ENCODE data around the gene SEPHS1. TPM values are rescaled to one million over a fixed set of nuclear protein-coding genes. Genes with fewer than 3 reads are reported as not detected.

Gene SEPHS1
- total and polyA plus RNA-seq, 2 donors (not counting 3 experiments of a cell fraction or from before 2014, with no cell fraction given): 40.6 to 55.4 TPM

GRCh38 chr10:13352519-13352918 is 4.4 kb upstream of the SEPHS1 start:
- Histone ChIP-seq H3K27me3 (ENCODE audit: control insufficient read depth in 2 of 2, insufficient read depth in 2 of 2, low read length in 2 of 2) (peaks cover 40 to 42% of the 10 kb centered on the region in 2 experiments), H3K4me3 (replicated peaks in 1 of 3; ENCODE audit: insufficient read depth in 1 of 3, low read depth in 1 of 3, low read length in 3 of 3) (no peak overlapping the region), H3K79me2 (ENCODE audit: control insufficient read depth, insufficient read depth, low read length) (no peaks in the 10 kb centered on the region), H4K20me1 (replicated peaks; ENCODE audit: control insufficient read depth, extremely low read depth, insufficient read depth, low read length) (no peaks in the 10 kb centered on the region), H3K27ac (ENCODE audit: insufficient read depth, low read depth, low read length) (no peak overlapping the region), H2AFZ (ENCODE audit: low read depth, low read length) (no peak overlapping the region), H3K9me3 (replicated peaks; ENCODE audit: control insufficient read depth, insufficient read depth, low read length) (no peaks in the 10 kb centered on the region), H3K4me1 (ENCODE audit: control insufficient read depth, extremely low read depth, insufficient read depth, low read length) (peaks cover 14% of the 10 kb centered on the region), H3K9ac (replicated peaks; ENCODE audit: extremely low read depth, insufficient read depth, low read length) (no peak overlapping the region), H3K9me1 (replicated peaks; ENCODE audit: control insufficient read depth, extremely low read depth, insufficient read depth, low read length) (no peaks in the 10 kb centered on the region), H3K36me3 (ENCODE audit: control insufficient read depth in 2 of 2, extremely low read depth in 1 of 2, insufficient read depth in 2 of 2, low read length in 2 of 2) (no peaks in the 10 kb centered on the region), H3K4me2 (ENCODE audit: insufficient read depth, low read length) (no peak overlapping the region)
- FAIRE-seq (no peak), DNase-seq (ENCODE audit: low read depth, low spot score) (no peak)
- no TSS peak for BruUV-seq (replicated peaks)
- CTCF ChIA-PET: interaction anchor here (2.4 kb wide), 1 partner anchor 20 kb away, joined by 8 read pairs; no protein-coding TSS in a partner anchor
- POLR2A ChIA-PET: no interaction called here
- TF ChIP-seq FOS (IDR thresholded peaks at IDR 0.05; ENCODE audit: borderline replicate concordance, insufficient read depth, low read length) (no peak), JUN (IDR thresholded peaks at IDR 0.05; ENCODE audit: borderline replicate concordance, insufficient read depth, insufficient read length, low read depth) (no peak), GATA2 (IDR thresholded peaks at IDR 0.05; ENCODE audit: insufficient read depth, insufficient read length, low read depth, low read length) (no peak), POLR2A (IDR thresholded peaks at IDR 0.05; ENCODE audit: low read depth, low read length) (no peak)
- dilution Hi-C loops (cut with MboI; ENCODE audit: extremely low pct_ligation_motif_present, low sequenced_read_pairs): no loop called here
- intact Hi-C loops (cut with micrococcal nuclease): no loop called here

- Histone ChIP-seq H3K27ac (ENCODE audit: insufficient read depth, low read depth, low read length) (no peak overlapping the region), H3K36me3 (ENCODE audit: control insufficient read depth in 2 of 2, extremely low read depth in 1 of 2, insufficient read depth in 2 of 2, low read length in 2 of 2) (no peaks in the 10 kb centered on the region), H2AFZ (ENCODE audit: low read depth, low read length) (no peak overlapping the region), H3K9ac (replicated peaks; ENCODE audit: extremely low read depth, insufficient read depth, low read length) (no peak overlapping the region), H3K79me2 (ENCODE audit: control insufficient read depth, insufficient read depth, low read length) (peaks cover 8% of the 10 kb centered on the region), H3K4me3 (replicated peaks in 1 of 3; ENCODE audit: insufficient read depth in 1 of 3, low read depth in 1 of 3, low read length in 3 of 3) (no peak overlapping the region), H3K4me2 (ENCODE audit: insufficient read depth, low read length) (no peak overlapping the region), H3K9me1 (replicated peaks; ENCODE audit: control insufficient read depth, extremely low read depth, insufficient read depth, low read length) (no peaks in the 10 kb centered on the region), H3K4me1 (ENCODE audit: control insufficient read depth, extremely low read depth, insufficient read depth, low read length) (peaks cover 17% of the 10 kb centered on the region), H4K20me1 (replicated peaks; ENCODE audit: control insufficient read depth, extremely low read depth, insufficient read depth, low read length) (no peaks in the 10 kb centered on the region), H3K9me3 (replicated peaks; ENCODE audit: control insufficient read depth, insufficient read depth, low read length) (no peaks in the 10 kb centered on the region), H3K27me3 (ENCODE audit: control insufficient read depth in 2 of 2, insufficient read depth in 2 of 2, low read length in 2 of 2) (peaks cover 40 to 41% of the 10 kb centered on the region in 2 experiments)
- intact Hi-C loops (cut with micrococcal nuclease): no loop called here
- FAIRE-seq: no peak
- no peak for DNase-seq (ENCODE audit: low read depth, low spot score)
- dilution Hi-C loops (cut with MboI; ENCODE audit: extremely low pct_ligation_motif_present, low sequenced_read_pairs): no loop called here
- no TSS peak for BruUV-seq (replicated peaks)
- ChIA-PET POLR2A (no interaction called here), CTCF (interaction anchor here (1.8 to 3.0 kb wide), 2 partner anchors 21 to 185 kb away, joined by 7 to 12 read pairs; no protein-coding TSS in a partner anchor)
- TF ChIP-seq EZH2 (IDR thresholded peaks at IDR 0.05; ENCODE audit: borderline replicate concordance, low read depth, low read length, severe bottlenecking) (peak; percentile 77), POLR2AphosphoS5 (IDR thresholded peaks at IDR 0.05; ENCODE audit: insufficient read depth, low read depth, low read length) (no peak)
Observed at GRCh38 chr10:13351340-13351915, 3.3 kb upstream of the SEPHS1 start.

Data from endothelial cell of umbilical vein (primary cell).